ENCODE measurements around the gene PBX4.
"Not testable (repeated sequence)": the region's sequence is repeated elsewhere in the genome, so short reads cannot be mapped to it uniquely, and the experiment has no call there.

Gene PBX4

DNA sequence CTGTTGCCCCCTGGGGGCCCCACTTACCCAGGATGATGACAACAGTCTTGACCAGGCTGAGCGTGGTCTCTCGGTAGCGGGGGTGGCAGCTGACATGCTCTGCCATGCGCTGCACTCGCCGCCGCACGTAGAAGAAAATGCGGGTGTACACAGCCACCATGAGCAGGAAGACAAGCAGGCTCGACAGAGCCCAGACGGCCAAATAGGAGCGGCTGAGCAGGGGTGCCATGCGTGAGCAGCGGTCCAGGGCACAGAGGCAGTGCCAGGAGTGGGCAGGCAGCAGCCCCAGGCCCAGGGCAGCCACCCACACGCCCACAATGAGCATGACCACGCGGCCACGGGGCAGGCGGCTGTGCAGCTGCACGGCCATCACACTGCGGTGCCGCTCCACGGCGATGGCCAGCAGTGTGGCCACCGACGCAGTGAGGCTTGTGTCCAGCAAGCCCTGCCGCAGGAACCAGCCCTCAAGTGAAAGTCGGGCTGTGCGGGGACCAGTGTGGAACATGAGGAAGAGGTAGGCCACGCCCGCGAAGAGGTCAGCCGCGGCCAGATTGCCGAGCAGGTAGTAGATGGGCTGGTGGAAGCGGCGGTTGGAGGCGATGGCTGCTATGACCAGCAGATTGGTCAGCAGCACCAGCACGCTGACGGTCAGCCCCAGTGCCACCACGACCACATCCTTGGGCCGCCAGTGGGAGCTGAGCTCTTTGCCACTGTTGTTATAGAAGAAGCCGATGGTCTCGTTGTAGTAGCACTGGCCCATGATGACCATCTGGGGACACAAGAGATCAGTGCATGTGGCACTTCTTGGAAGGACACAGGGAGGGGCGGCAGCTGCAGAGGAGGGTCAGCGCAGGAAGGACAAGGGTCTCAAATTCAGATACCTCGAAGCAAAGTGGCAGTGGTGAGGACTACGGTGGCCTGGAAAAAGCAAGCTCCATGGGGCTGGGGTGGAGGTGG is 8.3 kb upstream of the PBX4 start:
- DNase-seq (ENCODE audit: low spot score), result no peak

GRCh38 chr19:19624032-19624570 is 5.6 kb upstream of the PBX4 start:
- no peak for DNase-seq (ENCODE audit: low spot score)

- no peak for DNase-seq (ENCODE audit: low spot score)
Observed at GRCh38 chr19:19623383-19623782, 4.9 kb upstream of the PBX4 start.

DNA sequence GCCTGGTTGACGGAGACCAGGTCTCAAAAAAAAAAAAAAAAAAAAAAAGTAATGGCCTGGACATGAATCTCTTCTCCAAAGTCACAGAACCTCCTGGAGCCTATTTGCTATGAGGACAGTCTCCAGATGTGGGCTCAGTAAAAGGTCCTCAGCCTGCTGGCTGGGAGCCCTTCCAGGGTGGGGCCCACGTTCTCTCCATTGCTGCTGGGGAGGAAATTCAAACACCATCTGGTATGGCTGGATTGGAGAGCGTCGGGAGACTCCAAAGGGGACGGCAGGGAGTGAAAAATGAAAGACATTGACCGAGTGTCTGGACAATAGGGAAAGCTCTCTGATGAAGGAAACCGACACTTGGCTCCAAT is 1.3 kb upstream of the PBX4 start:
- DNase-seq (ENCODE audit: low spot score), result no peak

- no peak for DNase-seq (ENCODE audit: low spot score)
Observed at GRCh38 chr19:19619181-19619848, 828 bp upstream of the PBX4 start.

- DNase-seq (ENCODE audit: low spot score), result no peak
Observed at GRCh38 chr19:19615086-19615485, 3.4 kb downstream of the PBX4 start.

DNA sequence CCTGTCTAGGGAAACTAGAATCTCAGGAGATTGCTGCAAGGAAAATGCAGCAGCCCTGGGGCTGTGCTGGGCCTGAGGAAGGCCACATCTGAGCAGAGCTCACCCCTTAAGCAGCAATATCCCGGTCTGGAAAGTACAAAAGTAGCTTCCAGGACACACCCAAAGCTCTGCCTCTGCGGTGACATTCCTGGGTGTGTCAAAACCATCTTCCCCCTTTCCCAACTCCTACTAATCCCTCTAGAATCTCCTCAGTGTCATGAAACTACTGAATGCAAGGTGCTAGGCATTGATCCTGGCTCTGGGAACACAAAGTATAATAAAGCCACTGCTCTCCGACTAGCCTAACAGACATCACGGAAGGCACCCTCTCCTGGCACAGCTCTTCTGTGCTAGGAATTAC is 5.0 kb downstream of the PBX4 start:
- DNase-seq (ENCODE audit: low spot score), result no peak

DNA sequence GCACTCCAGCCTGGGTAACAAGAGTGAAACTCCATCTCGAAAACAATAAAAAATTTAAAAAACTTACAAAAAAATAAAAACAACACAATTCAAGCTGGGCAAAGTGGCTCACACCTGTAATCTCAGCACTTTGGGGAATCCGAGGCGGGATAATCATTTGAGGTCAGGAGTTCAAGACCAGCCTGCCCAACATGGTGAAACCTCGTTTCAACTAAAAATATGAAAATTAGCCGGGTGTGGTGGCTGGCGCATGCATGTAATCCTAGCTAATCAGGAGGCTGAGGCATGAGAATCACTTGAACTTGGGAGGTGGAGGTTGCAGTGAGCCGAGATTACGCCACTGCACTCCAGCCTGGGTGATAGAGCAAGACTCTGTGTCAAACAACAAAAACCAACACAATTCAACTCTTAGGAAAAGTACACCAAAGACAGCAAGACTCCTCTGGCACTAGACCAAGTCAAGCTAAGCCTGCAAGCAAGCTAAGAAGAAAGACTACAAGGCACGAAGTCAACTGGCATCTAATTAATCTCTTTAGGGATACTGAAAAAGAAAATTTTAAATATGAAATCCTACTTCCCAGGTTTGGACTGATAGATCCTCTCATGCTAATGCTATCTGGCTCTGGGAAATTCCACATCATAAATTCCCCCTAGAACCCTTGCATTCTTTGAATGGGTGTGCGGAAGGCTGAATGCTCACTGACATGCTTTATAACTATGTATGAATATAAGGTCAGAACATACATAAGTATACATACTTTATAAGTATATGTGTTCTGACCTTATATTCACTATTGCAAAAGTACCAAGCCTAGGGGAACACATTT is 7.9 kb downstream of the PBX4 start:
- DNase-seq (ENCODE audit: low spot score), result no peak

DNA sequence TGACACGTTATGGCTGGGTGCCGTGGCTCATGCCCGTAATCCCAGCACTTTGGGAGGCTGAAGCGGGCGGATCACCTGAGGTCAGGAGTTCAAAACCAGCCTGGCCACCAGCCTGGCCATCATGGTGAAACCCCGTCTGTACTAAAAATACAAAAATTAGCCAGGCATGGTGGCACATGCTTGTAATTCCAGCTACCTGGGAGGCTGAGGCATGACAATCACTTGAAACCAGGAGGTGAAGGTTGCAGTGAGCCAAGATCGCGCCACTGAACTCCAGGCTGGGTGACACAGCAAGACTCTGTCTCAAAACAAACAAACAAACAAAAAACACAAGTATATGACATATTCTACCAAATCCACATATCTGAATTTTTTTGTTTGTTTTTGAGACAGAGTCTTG is 11.8 kb downstream of the PBX4 start:
- not testable (repeated sequence) for DNase-seq (ENCODE audit: low spot score)

- no peak for DNase-seq (ENCODE audit: low spot score)
Observed at GRCh38 chr19:19606021-19606420, 12.5 kb downstream of the PBX4 start.

- no peak for DNase-seq (ENCODE audit: low spot score)
Observed at GRCh38 chr19:19602713-19603324, 15.7 kb downstream of the PBX4 start.

GRCh38 chr19:19602136-19602712 is 16.3 kb downstream of the PBX4 start:
- no peak for DNase-seq (ENCODE audit: low spot score)

DNA sequence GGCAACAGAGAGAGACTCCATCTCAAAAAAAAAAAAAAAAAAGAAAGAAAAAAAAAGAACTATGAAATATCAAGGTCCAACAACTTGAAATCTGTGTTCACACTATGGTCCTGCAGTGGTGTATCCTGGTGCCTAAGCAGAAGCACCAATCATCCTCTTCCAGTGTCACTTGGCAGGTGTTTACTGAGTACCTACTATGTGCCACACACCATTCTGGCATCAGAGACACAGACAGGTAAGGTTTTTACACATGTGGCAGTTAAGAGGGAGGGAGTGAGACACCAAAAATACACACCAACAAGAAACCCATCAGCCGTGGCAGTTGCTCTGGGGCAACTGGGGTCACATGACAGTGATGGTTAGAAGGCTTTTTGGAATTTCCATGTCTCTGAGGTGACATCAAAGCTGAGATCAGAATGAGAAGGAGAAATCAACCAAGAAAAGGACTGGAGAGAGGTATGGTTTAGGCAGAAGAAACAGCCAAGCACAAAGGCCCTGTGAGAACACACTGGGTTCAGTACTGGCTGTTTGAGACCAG is 17.6 kb downstream of the PBX4 start:
- no peak for DNase-seq (ENCODE audit: low spot score)

DNA sequence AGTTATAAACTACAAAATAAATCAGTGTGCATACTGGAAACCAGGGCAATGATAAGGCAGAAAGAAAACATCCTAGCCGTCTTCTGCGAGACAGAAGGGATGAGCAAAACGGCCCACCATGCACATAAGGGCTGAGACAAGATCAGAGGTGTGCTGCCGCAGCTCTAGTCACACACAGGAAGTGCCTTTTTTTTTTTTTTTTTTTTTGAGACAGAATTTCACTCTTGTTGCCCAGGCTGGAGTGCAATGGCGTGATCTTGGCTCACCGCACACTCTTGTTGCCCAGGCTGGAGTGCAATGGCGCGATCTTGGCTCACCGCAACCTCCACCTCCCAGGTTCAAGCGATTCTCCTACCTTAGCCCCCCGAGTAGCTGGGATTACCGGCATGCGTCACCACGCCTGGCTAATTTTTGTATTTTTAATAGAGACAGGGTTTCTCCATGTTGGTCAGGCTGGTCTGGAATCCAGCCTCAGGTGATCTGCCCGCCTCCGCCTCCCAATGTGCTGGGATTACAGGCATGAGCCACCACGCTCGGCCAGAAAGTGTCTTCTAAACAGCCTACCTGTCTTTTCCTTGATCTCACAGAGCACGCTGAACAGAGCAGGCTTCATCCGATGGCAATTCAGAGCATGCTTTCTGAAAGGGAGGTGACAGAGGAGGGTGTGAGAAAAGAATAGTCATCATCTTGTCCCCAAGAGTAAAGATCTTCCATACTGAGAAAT is 19.6 kb downstream of the PBX4 start:
- not testable (repeated sequence) for DNase-seq (ENCODE audit: low spot score)

DNA sequence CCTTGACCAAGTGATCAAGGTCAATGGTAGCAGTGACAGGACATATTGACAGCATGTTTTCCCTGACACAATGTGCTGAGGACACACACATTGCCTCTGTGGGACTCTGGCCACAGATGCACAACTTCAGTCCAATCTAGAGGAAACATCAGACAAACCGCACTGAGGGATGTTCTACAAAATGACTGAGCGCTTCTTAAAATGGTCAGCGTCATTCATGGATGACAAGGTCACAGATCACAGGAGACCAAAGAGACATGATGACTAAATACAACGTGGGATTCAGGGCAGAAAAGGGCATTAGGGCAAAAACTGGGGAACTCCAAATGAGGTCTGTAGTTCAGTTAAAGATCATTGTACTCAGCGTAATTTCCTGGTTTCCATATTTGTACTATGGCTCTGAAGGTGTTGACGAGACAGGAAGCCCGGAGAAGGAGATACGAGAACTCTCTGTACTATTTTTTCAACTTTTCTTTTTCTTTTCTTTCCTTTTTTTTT is 20.6 kb downstream of the PBX4 start:
- no peak for DNase-seq (ENCODE audit: low spot score)

- no peak for DNase-seq (ENCODE audit: low spot score)
Observed at GRCh38 chr19:19595171-19595701, 23.3 kb downstream of the PBX4 start.

GRCh38 chr19:19594381-19594780 is 24.1 kb downstream of the PBX4 start:
- DNase-seq (ENCODE audit: low spot score), result no peak

DNA sequence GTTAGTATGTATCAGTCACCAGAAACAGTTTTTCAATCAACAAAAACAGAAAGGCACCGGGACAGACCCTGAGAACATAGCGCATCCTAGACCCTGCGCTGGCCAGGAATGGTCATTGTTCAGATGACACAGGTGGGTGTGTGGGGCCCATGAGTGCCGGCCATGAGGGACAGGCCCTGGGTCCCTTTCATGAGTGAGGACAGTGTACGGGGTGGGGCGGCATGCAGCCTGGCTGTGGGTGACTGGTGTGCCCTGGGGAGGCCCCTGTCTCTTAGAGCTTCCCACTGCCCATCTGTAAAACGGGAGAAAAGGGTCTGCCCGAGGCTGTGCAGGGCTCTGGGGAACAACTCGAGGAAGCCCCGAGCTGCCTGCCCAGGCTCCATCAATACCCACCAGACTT is 25.8 kb downstream of the PBX4 start:
- DNase-seq (ENCODE audit: low spot score), result no peak

DNA sequence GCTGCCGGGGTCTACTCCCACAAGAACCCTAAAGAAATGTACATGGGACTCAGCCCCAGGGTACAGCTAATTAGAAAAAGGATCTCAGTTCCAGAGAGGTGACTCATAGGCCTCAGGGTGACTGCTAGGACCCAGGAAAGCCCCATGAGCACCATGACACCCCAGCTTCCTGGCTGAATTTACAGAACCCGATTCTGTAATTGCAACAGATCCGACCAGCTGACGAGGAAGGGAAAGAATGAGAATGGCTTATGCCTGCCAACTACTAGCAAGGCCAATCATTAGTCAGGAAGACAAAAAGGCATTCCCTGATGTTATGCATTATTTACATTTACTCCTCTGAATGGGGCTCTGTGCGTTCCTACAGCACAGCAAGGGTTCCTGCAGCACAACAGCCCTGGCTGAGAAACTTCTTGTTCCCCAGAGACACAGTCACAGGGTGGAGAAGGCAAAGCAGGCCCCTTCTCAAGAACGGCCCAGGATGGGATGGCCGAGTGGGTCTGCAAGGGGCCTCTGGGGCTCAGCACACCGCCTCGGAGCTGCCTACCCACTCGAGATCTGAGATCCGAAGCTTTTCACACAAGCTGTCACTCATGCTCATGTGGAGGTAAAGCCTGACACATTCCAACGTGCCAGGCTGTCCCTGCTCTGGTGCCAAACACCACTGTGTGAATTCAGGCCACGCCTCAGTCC is 27.2 kb downstream of the PBX4 start:
- no peak for DNase-seq (ENCODE audit: low spot score)

Data from SK-N-DZ (cell line).